Ramos (cell line): ENCODE results near the gene PTGER1.
"Not testable (repeated sequence)": the region's sequence is repeated elsewhere in the genome, so short reads cannot be mapped to it uniquely, and the experiment has no call there.

Experiments used
- in situ Hi-C: fragments of 300-500 bp; cut with MboI; formaldehyde crosslinking; loops from one replicate; pipeline ENCODE4 v1.14.3; 2022; ENCODE audit warnings: low sequenced_read_pairs; ENCODE audit not compliant: unreplicated experiment

The PTGER1 gene

DNA sequence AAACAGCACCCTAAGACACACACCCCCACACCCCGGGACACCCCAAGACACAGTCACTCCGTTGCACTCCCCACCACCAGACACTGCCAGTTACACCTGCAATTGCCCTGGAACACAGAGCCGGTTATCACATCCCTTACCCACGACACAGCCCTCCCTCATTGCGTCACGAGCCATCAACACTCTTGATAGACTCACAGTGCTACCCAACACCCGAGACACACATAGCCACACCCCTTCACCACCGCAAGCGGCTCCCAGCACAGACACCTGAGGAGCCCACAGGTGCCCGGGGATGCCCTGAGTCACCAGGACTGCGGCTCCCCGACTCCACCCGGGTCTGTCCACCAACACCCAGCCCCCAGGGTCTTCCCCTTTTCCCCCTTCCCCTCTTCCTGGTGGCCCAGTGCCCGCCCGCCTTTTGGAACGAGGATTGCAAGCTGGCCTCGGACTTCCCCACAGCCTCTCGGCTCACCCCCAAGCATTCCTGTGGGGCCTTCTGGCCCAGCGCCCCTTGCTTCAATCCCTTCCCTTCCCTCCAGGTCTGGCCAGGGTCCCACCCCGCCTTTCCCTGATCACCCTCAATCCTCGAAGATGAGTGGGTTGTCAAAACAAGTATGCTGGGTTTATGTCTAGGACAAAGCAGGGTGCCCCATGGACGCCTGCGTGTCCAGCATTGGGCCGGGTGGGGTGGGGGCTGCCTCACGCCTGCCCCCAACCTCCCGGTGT lies 1.7 kb upstream of the PTGER1 start:
- in situ Hi-C loops, result loop anchor here (5.0 kb wide), 1 partner anchor 50 kb away; no protein-coding TSS in a partner anchor

- in situ Hi-C loops, result loop anchor here (5.0 kb wide), 1 partner anchor 49 kb away; no protein-coding TSS in a partner anchor
These were observed 1.1 kb upstream of the PTGER1 start for GRCh38 chr19:14476327-14476672.

GRCh38 chr19:14474827-14475226 lies 327 bp downstream of the PTGER1 start:
- in situ Hi-C loops, result loop anchor here (5.0 kb wide), 1 partner anchor 48 kb away; no protein-coding TSS in a partner anchor

DNA sequence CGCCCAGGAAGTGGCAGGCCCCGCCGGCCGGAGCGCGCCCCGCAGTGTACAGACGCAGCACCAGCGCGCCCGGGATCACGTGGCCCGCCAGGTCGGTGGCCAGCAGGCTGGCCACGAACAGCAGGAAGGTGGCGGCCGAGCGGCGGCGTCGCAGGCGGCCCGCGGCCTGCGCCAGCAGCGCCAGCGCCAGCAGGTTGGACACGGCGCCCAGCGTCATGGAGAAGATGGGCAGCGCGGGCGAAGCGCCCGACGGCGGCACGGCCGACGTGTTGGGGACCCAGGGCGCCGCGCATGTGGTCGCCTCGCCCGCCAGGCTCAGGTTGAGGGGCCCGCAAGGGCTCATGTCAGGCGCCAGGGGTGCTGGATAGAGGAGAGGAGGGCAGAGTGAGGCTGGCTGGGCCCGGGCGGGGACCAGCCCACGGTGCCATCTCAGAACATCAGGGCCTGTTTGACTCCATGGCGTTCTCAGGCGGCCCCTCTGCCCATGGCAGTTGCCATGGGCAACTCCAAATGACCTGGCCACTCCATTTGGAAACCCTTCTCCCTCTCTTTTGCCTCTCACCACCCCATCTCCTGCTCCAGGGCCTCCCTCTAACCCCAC lies 1.1 kb downstream of the PTGER1 start:
- in situ Hi-C loops, result no loop called here

DNA sequence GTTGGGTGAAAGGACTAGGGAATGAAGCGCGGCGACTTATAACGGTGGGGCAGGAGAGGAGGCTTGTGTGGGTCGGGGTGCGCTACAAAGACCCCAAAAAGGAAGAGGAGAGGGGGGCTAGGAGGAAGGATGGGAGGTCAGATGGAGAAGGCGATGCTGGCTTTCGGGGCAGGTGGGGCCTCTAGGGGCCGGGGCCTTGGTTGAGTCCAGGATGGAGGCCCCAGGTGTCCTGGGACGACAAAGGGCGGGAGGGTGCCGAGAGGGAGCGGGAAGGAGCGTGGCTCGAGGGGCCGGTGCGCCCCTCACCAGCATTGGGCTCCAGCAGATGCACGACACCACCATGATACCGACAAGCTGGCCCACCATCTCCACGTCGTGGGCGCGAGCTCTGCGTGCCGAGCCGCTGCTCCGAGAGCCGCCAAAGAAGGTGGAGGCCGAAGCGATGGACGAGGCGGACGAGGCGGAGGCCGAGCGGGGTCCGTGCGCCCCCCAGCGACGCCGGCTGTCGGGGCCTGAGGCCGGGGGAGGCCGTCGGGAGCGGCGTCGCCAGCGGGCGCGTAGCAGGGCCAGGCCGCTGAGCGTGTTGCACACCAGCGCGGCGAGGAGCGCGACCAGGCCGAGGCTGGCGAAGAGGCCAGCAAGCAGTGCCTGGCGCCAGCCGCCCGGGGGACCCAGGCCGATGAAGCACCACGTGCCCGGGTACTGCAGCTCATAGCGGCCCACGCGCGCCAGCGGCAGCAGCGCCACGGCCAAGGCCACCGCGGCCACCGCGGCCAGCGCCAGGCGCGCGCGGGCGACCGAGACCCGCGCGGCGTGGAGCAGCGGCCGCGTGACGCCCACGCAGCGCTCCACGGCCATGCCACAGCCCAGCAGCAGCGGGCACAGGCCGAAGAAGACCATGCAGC lies 1.8 kb downstream of the PTGER1 start:
- in situ Hi-C loops, result no loop called here

DNA sequence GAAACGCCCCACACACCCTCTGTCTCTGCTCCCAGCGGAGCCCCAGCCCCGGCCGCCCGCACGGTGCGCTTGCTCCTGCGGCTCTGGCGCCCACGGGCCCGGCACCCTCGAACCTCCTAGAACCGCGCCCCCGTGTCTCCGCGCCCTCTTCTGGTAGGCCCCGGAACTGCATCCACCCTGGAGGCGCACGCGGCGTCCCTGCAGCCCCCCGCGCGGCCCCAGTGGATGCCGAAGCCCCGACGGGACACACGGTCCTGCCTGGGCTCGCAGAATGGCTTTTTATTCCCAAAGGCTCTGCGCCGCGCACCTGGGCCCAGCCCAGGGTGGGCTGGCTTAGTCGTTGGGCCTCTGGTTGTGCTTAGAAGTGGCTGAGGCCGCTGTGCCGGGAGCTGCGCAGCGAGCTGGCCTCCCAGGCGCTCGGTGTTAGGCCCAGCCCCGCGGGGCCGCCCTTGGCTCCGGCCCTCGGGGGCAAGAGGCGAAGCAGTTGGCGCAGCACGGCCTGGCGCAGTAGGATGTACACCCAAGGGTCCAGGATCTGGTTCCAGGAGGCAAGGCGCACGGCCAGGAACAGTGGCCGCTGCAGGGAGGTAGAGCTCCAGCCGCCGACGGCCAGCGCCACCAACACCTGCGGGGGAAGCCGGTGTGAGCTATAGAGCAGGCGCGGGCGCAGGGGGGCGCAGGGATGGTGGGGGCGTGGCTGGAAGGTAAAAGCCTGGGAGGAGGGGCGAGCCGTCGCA lies 2.8 kb downstream of the PTGER1 start:
- in situ Hi-C loops, result no loop called here

GRCh38 chr19:14471436-14472187 lies 3.5 kb downstream of the PTGER1 start:
- in situ Hi-C loops, result no loop called here

GRCh38 chr19:14470031-14470876 lies 4.9 kb downstream of the PTGER1 start:
- in situ Hi-C loops, result no loop called here

DNA sequence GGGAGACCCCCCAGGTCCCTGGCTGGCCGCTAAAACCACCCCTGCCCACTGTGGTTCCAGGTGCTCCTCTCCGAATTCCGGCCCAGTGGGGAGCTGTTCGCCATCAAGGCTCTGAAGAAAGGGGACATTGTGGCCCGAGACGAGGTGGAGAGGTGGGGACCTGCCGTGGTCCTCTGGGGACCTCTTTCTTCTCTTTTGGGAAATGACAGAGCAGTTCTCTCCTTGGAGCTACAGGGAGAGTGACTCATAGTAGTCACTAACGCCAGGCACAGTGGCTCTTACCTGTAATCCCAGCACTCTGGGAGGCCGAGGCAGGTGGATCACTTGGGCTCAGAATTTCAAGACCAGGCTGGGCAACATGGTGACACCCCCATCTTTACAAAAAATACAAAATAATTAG lies 7.3 kb downstream of the PTGER1 start:
- in situ Hi-C loops, result no loop called here

- in situ Hi-C loops, result no loop called here
These were observed 7.8 kb downstream of the PTGER1 start for GRCh38 chr19:14467391-14467790.

DNA sequence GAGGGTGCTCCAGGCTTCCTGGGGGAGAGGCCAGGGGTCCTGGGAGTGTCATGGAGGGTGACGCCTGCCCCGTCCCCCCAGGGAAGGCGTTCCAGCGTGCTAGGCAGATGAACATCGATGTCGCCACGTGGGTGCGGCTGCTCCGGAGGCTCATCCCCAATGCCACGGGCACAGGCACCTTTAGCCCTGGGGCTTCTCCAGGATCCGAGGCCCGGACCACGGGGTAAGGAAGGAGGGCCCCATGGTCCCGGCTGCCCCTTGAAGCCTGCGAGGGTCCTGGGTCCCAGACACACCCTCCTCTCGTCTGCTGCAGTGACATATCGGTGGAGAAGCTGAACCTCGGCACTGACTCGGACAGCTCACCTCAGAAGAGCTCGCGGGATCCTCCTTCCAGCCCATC lies 11.4 kb downstream of the PTGER1 start:
- in situ Hi-C loops, result no loop called here

DNA sequence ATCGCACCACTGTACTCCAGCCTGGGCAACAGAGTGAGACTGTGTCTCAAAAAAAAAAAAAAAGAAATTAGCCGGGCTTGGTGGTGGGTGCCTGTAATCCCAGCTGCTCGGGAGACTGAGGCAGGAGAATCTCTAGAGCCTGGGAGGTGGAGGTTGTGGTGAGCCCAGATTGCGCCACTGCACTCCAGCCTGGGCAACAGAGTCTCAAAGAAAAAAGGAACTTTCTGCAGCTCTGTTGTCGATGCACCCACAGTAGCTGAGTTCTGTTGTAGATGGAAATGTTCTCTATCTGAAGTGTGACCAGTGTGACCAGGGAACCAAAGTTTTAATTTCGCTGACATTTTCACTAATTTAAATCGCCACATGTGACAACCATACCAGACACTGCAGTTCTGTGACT lies 12.8 kb downstream of the PTGER1 start:
- in situ Hi-C loops, result not testable (repeated sequence)

DNA sequence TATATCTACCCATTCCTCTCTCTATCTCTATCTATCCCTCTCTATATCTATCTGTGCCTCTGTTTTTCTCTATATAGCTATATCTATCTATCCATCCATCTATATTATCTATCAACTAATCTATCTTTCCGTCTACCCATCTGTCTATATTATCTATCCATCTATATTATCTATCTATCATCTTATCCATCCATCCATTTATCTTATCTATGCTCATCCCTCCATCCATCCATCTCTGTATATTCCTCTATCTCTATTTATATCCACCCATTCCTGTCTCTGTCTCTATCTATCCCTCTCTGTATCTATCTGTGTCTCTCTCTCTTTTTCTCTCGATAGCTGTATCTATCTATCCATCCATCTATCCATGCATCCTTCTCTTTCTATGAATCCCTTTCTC lies 14.2 kb downstream of the PTGER1 start:
- in situ Hi-C loops, result no loop called here

GRCh38 chr19:14459703-14460102 lies 15.5 kb downstream of the PTGER1 start:
- in situ Hi-C loops, result no loop called here

DNA sequence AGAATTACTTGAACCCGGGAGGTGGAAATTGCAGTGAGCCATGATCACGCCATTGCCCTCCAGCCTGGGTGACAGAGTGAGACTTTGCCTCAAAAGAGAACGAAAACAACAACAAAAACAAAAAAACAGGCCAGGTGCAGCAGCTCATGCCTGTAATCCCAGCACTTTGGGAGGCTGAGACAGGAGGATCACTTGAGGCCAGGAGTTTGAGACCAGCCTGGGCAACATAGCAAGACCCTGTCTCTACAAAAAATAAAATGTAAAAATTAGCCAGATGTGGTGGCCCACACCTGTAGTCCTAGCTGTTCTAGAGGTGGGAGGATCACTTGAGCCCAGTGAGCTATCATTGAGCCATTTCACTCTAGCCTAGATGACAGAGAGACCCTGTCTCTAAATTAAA lies 22.9 kb downstream of the PTGER1 start:
- in situ Hi-C loops, result not testable (repeated sequence)

GRCh38 chr19:14450876-14451275 lies 24.3 kb downstream of the PTGER1 start:
- in situ Hi-C loops, result no loop called here

GRCh38 chr19:14450168-14450874 lies 24.8 kb downstream of the PTGER1 start:
- in situ Hi-C loops, result no loop called here

DNA sequence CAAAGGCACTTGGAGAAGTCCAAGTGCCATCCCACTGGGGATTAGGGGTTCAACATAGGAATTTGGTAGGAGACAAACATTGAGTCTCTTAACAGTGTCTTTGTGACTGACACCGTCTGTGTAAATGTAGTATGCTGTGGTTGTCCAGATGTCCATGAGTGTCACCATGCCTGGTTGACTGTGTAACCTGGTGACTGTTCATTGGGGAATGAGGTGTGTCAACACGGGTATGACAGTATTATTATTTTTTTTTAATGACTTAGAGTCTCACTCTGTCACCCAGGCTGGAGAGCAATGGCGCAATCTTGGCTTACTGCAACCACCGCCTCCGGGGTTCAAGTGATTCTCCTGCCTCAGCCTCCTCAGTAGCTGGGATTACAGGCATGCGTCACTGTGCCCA lies 25.8 kb downstream of the PTGER1 start:
- in situ Hi-C loops, result no loop called here
